Measurements from ENCODE around the gene ZKSCAN1.

The ZKSCAN1 gene

DNA sequence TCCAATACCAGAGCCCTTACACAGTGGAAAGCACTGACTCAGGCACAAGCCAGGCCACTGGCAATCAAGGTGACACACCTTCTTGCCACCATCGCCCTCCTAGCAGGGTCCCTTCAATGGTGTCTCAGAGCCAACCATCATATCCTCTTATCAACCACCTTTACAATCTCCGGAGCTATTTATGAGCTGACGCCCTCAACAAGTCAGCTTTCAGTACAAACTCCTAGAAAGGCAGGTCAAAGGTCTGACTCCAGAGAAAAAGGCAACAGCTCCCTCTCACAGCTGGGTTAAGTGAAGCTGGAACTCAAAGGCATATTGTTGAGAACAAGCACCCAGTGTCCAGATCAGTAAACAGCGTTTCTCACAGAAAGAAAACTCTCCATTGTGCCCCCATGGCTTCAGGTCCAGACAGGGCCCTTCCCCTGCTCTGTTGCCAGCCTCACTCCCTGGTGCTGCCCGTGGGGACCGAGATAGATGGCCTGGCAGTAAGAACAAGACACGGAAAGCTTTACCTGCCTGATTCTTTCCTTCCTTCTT, 63.7 kb downstream of the ZKSCAN1 start:
- H4K20me1 ChIP-seq (ENCODE audit: control insufficient read depth, insufficient read depth, low read depth, low read length), result peaks cover 11% of the 10 kb centered on the region; the same call in 1 of the 2 replicates
- H3K36me3 ChIP-seq (ENCODE audit: control insufficient read depth, low read length), result peaks cover 44% of the 10 kb centered on the region
- no peak overlapping the region for H3K4me3 ChIP-seq (ENCODE audit: low read length)
- H3K4me1 ChIP-seq (ENCODE audit: control insufficient read depth, low read length), result peaks cover 24% of the 10 kb centered on the region
- H3K79me2 ChIP-seq (ENCODE audit: control insufficient read depth, low read length), result peaks cover 39% of the 10 kb centered on the region
- TF ChIP-seq EZH2phosphoT487 (IDR thresholded peaks at IDR 0.05; ENCODE audit: borderline replicate concordance, low read length), result no peak
- TF ChIP-seq, protein P1, sequence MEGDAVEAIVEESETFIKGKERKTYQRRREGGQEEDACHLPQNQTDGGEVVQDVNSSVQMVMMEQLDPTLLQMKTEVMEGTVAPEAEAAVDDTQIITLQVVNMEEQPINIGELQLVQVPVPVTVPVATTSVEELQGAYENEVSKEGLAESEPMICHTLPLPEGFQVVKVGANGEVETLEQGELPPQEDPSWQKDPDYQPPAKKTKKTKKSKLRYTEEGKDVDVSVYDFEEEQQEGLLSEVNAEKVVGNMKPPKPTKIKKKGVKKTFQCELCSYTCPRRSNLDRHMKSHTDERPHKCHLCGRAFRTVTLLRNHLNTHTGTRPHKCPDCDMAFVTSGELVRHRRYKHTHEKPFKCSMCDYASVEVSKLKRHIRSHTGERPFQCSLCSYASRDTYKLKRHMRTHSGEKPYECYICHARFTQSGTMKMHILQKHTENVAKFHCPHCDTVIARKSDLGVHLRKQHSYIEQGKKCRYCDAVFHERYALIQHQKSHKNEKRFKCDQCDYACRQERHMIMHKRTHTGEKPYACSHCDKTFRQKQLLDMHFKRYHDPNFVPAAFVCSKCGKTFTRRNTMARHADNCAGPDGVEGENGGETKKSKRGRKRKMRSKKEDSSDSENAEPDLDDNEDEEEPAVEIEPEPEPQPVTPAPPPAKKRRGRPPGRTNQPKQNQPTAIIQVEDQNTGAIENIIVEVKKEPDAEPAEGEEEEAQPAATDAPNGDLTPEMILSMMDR (IDR thresholded peaks at IDR 0.05; ENCODE audit: low read depth, low read length, poor library complexity, severe bottlenecking), result no peak
- no peak overlapping the region for H3K27ac ChIP-seq (ENCODE audit: low read depth, low read length)
- H3K4me2 ChIP-seq (ENCODE audit: low read length), result no peak overlapping the region
- no peaks in the 10 kb centered on the region for H3K9me2 ChIP-seq (replicated peaks; ENCODE audit: control insufficient read depth, low read length)
- no peaks in the 10 kb centered on the region for H3K9me3 ChIP-seq (ENCODE audit: control insufficient read depth, insufficient read depth, low read length)
- H3K27me3 ChIP-seq (ENCODE audit: control insufficient read depth, low read length), result peaks cover 4% of the 10 kb centered on the region; the same call in 1 of the 2 replicates
- H3F3A ChIP-seq (ENCODE audit: control insufficient read depth, insufficient read depth), result peaks cover 8% of the 10 kb centered on the region

DNA sequence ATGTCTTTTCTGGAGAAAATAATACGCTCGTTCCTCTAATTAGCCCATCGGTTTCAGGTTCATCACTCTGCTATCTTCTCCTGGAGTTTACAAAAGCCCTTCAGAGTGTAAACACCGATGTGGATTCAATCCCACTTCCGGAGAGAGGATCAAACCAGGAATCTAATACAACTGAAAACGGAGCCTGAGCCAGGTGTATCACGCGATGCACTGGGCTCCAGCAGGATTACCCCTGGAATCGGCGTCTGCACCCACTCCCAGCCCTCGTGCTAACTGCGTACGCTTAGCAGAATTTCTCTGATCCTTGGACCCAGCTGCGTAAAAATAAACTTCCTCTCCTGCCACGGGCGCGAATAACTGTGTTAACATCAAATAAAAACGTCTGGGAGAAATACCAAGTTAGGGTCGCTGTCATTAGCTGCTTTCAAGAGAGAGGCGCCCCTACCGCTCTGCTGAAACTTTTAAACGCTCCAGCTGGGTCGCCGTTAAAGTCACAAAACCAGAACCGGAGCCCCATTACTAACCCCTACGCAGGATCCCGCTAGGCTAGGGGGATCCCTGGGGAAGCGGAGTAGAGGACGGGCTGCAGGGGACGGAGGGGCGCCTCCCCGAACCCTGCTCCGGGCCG, 65.6 kb downstream of the ZKSCAN1 start:
- H3K9me2 ChIP-seq (replicated peaks; ENCODE audit: control insufficient read depth, low read length), result no peaks in the 10 kb centered on the region
- H4K20me1 ChIP-seq (ENCODE audit: control insufficient read depth, insufficient read depth, low read depth, low read length), result peaks cover 11% of the 10 kb centered on the region; the same call in 1 of the 2 replicates
- peaks cover 7% of the 10 kb centered on the region; the same call in 1 of the 2 replicates for H3K27me3 ChIP-seq (ENCODE audit: control insufficient read depth, low read length)
- peaks cover 19% of the 10 kb centered on the region for H3F3A ChIP-seq (ENCODE audit: control insufficient read depth, insufficient read depth)
- TF ChIP-seq, protein P1 (IDR thresholded peaks at IDR 0.05; ENCODE audit: low read depth, low read length, poor library complexity, severe bottlenecking), result no peak
- peak overlapping the region; percentile 82 for H3K4me2 ChIP-seq (ENCODE audit: low read length)
- H3K36me3 ChIP-seq (ENCODE audit: control insufficient read depth, low read length), result peaks cover 25% of the 10 kb centered on the region
- no peaks in the 10 kb centered on the region for H3K9me3 ChIP-seq (ENCODE audit: control insufficient read depth, insufficient read depth, low read length)
- peak overlapping the region; percentile 79 for H3K4me3 ChIP-seq (ENCODE audit: low read length)
- peaks cover 24% of the 10 kb centered on the region for H3K4me1 ChIP-seq (ENCODE audit: control insufficient read depth, low read length)
- no peak overlapping the region for H3K27ac ChIP-seq (ENCODE audit: low read depth, low read length)
- peaks cover 39% of the 10 kb centered on the region for H3K79me2 ChIP-seq (ENCODE audit: control insufficient read depth, low read length)

DNA sequence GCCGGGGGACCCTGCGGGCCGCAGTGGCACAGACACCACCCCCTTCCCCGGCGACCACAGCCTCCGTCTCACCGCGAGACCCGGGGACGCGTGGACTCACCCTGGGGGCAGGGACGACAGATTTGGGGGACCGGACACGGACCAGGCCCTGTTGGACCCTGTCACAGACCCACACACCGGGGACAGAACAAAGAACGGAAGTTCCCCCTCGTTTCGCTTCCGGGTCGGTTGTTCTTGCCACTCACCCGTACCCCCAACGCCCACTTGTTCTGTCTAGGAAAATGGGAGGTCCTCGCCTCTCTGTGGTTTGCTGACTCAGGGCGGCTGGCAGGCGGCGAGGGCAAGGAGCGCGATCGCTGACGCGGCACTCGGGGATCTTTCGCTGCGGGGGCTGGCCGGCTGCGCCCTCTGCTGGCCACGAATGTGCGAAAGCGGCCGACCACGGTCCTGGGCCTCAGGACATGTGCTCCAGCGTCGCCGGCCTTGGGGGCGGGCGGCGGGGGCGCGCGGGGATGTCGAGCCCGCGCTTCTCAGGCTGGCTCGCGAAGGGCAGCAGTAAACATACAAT, 66.2 kb downstream of the ZKSCAN1 start, which contains the start of gene ZNF3:
TSS of gene ZNF3 (minus strand) at position 189 of the 568 bp plus-strand sequence. CDS start 4,366 bp downstream, outside the sequence.
- Histone ChIP-seq H4K20me1 (ENCODE audit: control insufficient read depth, insufficient read depth, low read depth, low read length) (peaks cover 11% of the 10 kb centered on the region; the same call in 1 of the 2 replicates), H3F3A (ENCODE audit: control insufficient read depth, insufficient read depth) (peaks cover 19% of the 10 kb centered on the region), H3K4me3 (ENCODE audit: low read length) (peak within 1 kb of the TSS; percentile 79), H3K4me1 (ENCODE audit: control insufficient read depth, low read length) (peaks cover 24% of the 10 kb centered on the region), H3K79me2 (ENCODE audit: control insufficient read depth, low read length) (peaks cover 39% of the 10 kb centered on the region), H3K9me2 (replicated peaks; ENCODE audit: control insufficient read depth, low read length) (no peaks in the 10 kb centered on the region), H3K4me2 (ENCODE audit: low read length) (peak within 1 kb of the TSS; percentile 82), H3K27ac (ENCODE audit: low read depth, low read length) (peak within 1 kb of the TSS; percentile 42), H3K9me3 (ENCODE audit: control insufficient read depth, insufficient read depth, low read length) (no peaks in the 10 kb centered on the region), H3K27me3 (ENCODE audit: control insufficient read depth, low read length) (peaks cover 7% of the 10 kb centered on the region; the same call in 1 of the 2 replicates), H3K36me3 (ENCODE audit: control insufficient read depth, low read length) (peaks cover 19% of the 10 kb centered on the region)
- TF ChIP-seq, protein P1 (IDR thresholded peaks at IDR 0.05; ENCODE audit: low read depth, low read length, poor library complexity, severe bottlenecking), result peak; percentile 99
- TF ChIP-seq EZH2phosphoT487 (IDR thresholded peaks at IDR 0.05; ENCODE audit: borderline replicate concordance, low read length), result no peak
